ENCODE results near the gene PLEKHA1. TPM values are rescaled to one million over a fixed set of nuclear protein-coding genes. Genes with fewer than 3 reads are reported as not detected.

The PLEKHA1 gene
- total RNA-seq, 2 experiments from 2014 or later: 8.8 to 11.3 TPM

DNA sequence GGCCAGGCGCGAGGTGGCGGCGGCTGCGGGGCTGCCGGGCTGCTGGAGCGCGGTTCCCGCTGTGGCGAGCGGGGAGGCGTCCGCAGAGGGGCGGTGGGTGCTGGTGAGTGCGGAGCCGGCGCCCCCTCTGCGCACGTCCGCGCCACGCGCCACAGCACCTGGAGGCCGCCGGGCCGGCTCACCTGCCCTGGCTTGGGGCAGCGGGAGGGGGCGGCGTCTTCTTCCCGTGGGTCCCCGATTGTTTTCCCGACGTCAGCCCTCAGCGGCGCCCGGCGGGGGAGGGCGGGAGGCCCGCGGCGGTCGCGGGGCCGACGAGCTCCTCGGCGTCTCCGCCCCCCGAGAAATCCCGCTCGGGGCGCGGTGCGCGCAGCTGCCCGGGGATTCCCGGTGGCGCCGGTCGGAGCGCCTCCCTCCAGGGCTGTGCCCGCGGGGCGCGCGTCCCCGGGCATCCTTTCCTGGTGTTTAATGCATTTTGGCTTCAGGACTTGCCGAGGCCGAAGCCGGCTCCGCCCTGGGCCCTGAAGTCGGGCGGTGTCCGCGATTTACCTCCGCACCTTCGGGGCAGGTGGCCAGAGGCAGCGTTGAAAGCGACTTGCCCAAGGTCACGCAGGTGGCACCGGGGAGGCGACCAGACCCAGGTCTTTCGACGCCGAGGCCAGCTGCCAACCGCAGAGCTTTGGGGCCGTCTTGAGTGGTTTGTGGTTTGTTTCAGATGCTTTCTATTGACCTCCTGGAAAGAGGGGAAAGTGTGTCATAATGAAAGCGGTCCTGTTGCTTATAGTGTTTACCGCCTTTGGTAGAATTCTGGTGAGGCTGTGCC, 561 bp downstream of the PLEKHA1 start:
- peaks cover 36% of the 10 kb centered on the region for H3K27me3 Mint-ChIP-seq
- peak; percentile 53 for DNase-seq
- POLR2A ChIA-PET: no interaction called here
- H3K4me1 Mint-ChIP-seq: peaks cover 35% of the 10 kb centered on the region
- H3K27ac Mint-ChIP-seq: peak overlapping the region; percentile 86
- H3K4me3 Mint-ChIP-seq: peak overlapping the region; percentile 87
- H3K9me3 Mint-ChIP-seq: no peaks in the 10 kb centered on the region
- CTCF ChIA-PET: interaction anchor here (1.0 to 1.9 kb wide), 2 partner anchors 15 to 25 kb away, joined by 3 to 5 read pairs; no protein-coding TSS in a partner anchor
- H3K36me3 Mint-ChIP-seq (ENCODE audit: low read depth): peaks cover 4% of the 10 kb centered on the region

DNA sequence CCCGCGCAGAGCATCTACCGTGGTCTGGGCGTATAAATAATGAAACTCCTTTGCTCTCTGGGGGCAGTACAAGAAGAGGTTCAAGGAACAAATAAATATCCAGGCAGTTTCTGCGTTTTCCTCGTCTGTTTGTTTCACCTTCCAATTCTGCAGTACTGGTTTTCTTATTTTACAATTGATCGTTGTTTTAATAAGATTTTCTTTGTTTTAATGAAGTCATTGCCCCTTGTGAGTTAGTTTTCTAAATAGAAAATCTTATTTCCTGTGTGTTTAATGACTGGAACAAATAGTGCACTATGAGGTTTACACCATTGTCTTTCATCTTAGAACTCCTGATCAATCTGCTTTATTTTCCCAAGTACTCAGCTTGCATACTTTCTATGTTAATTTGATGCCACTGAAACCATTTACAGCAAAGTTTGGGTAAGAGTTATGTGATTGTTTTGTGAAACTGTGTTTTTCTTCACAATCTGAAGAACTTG, 1.2 kb downstream of the PLEKHA1 start:
- ChIA-PET CTCF (no interaction called here), POLR2A (no interaction called here)
- H3K27ac Mint-ChIP-seq: peak overlapping the region; percentile 86
- H3K27me3 Mint-ChIP-seq: peaks cover 32% of the 10 kb centered on the region
- DNase-seq: no peak
- no peaks in the 10 kb centered on the region for H3K9me3 Mint-ChIP-seq
- peak overlapping the region; percentile 87 for H3K4me3 Mint-ChIP-seq
- H3K4me1 Mint-ChIP-seq: peaks cover 35% of the 10 kb centered on the region
- H3K36me3 Mint-ChIP-seq (ENCODE audit: low read depth): peaks cover 8% of the 10 kb centered on the region

DNA sequence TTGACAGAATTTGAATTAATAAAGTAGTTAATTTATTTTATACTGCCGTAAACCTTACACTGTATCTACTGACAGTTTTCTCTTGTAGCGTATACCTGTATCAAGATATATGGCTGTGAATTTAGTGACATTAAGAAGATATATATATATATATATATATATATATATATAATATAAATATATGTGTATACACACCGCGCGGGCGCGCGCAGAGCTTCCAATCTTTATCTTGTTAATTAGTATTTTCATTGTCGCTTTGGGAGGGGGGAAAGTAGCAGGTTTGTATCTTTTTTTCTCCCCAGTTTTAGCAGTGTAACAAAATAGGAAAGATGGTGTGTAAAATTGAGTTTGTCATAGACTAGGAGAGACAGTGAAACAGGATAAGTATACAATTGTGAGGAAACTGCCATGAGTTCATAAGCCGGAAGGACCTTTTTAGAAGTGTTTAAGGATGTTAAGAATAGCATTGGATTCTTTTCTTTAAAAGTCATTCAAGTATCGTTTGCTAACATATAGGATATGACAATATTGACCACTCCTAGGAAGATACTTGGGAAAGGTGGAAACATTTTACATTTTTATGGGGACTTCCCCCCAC, 2.0 kb downstream of the PLEKHA1 start:
- no peak overlapping the region for H3K4me3 Mint-ChIP-seq
- H3K4me1 Mint-ChIP-seq: peaks cover 35% of the 10 kb centered on the region
- CTCF ChIA-PET: no interaction called here
- peaks cover 2% of the 10 kb centered on the region for H3K9me3 Mint-ChIP-seq
- H3K36me3 Mint-ChIP-seq (ENCODE audit: low read depth): peaks cover 8% of the 10 kb centered on the region
- peaks cover 26% of the 10 kb centered on the region for H3K27me3 Mint-ChIP-seq
- POLR2A ChIA-PET: no interaction called here
- DNase-seq: no peak
- no peak overlapping the region for H3K27ac Mint-ChIP-seq

DNA sequence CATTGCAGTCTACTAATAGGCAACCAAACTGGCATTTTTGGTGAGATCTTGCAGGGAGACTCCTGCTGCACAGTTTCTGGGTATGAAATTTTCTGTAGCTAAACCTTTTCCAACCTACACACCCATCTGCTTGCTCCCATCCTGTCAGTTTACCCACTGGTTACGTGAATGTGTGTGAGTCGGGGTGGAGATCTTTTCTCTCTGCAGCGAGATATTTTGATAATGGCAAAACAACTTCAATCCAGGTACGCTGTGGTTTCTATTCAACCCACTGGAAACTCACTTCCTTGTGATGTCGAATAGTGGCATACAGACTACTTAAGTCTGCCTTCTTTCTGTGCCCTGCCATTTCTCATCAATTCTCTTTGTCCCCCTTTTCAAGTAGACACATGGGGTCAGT, 4.5 kb downstream of the PLEKHA1 start:
- POLR2A ChIA-PET: no interaction called here
- Mint-ChIP-seq H3K4me1 (peaks cover 28% of the 10 kb centered on the region), H3K36me3 (ENCODE audit: low read depth) (peaks cover 10% of the 10 kb centered on the region), H3K9me3 (peaks cover 2% of the 10 kb centered on the region), H3K4me3 (no peak overlapping the region), H3K27ac (no peak overlapping the region), H3K27me3 (peaks cover 9% of the 10 kb centered on the region)
- CTCF ChIA-PET: interaction anchor here (1.1 kb wide), 1 partner anchor 87 kb away, joined by 3 read pairs; no protein-coding TSS in a partner anchor
- DNase-seq: no peak

DNA sequence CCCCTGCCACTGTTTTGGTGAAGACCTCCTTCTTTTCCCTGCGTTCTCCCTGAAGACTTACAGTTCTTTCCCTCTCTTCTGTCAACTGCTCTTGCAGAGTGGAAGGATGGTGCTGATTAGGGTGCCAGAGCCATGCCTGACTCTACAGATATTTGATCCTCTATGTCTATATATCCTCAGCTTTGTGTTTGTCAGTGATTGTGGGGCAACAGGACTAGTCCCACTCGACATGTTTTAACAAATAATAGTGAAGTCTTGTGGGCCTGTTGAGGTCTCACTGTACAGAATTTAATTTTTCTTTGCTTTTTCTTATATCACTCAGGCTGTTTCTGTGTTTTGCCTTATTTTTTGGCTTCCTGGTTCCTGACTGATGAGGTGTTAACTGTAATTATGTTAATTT, 5.0 kb downstream of the PLEKHA1 start:
- Mint-ChIP-seq H3K4me3 (no peak overlapping the region), H3K36me3 (ENCODE audit: low read depth) (peaks cover 10% of the 10 kb centered on the region), H3K27me3 (peaks cover 8% of the 10 kb centered on the region), H3K27ac (no peak overlapping the region), H3K9me3 (peaks cover 2% of the 10 kb centered on the region), H3K4me1 (peaks cover 25% of the 10 kb centered on the region)
- no peak for DNase-seq
- ChIA-PET POLR2A (no interaction called here), CTCF (interaction anchor here (1.1 kb wide), 1 partner anchor 88 kb away, joined by 3 read pairs; no protein-coding TSS in a partner anchor)

DNA sequence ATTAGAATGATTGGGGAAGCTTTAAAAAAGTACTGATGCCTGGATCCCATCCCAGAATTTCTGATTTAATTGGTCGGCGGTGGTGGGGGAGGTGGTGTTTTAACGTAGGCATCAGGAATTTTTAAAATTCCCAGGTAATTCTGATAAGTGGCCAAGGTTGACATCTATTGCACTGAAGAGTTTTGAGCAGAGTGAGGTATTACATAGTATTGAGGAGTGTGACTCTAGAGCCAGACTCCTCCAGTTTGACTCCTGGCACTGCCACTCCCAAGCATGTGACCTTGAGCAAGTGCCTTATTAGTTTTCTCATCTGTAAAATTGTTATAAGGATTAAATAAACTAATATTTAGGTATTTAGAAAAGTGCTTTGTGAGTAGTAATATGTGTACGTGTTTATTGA, 6.2 kb downstream of the PLEKHA1 start:
- H3K9me3 Mint-ChIP-seq: peaks cover 2% of the 10 kb centered on the region
- H3K4me3 Mint-ChIP-seq: no peak overlapping the region
- CTCF ChIA-PET: no interaction called here
- peaks cover 3% of the 10 kb centered on the region for H3K27me3 Mint-ChIP-seq
- H3K27ac Mint-ChIP-seq: no peak overlapping the region
- peaks cover 10% of the 10 kb centered on the region for H3K36me3 Mint-ChIP-seq (ENCODE audit: low read depth)
- DNase-seq: no peak
- POLR2A ChIA-PET: no interaction called here
- peaks cover 22% of the 10 kb centered on the region for H3K4me1 Mint-ChIP-seq

DNA sequence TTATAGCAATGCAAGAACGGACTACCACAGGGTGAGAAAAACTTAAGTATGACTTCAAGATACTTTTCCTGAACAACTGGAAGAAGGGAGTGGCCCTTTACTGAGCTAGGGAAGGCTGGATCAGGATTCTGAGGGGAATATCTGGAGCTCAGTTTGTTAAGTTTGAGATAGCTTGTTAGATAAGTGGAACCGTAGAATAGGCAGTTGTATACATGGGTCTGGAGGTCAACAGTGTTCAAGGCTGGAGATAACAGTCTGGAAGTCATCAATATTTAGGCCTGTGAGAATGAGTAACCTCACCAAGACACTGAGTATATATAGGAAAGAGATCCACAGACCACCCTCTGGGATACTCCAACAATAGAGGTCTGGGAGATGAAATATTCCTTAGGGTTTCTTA, 7.2 kb downstream of the PLEKHA1 start:
- CTCF ChIA-PET: interaction anchor here (0.6 to 1.4 kb wide), 2 partner anchors 15 to 171 kb away, joined by 3 read pairs; no protein-coding TSS in a partner anchor
- no peak overlapping the region for H3K27ac Mint-ChIP-seq
- peaks cover 3% of the 10 kb centered on the region for H3K27me3 Mint-ChIP-seq
- peaks cover 17% of the 10 kb centered on the region for H3K4me1 Mint-ChIP-seq
- POLR2A ChIA-PET: no interaction called here
- peaks cover 2% of the 10 kb centered on the region for H3K9me3 Mint-ChIP-seq
- no peak for DNase-seq
- H3K4me3 Mint-ChIP-seq: no peak overlapping the region
- H3K36me3 Mint-ChIP-seq (ENCODE audit: low read depth): peaks cover 10% of the 10 kb centered on the region

DNA sequence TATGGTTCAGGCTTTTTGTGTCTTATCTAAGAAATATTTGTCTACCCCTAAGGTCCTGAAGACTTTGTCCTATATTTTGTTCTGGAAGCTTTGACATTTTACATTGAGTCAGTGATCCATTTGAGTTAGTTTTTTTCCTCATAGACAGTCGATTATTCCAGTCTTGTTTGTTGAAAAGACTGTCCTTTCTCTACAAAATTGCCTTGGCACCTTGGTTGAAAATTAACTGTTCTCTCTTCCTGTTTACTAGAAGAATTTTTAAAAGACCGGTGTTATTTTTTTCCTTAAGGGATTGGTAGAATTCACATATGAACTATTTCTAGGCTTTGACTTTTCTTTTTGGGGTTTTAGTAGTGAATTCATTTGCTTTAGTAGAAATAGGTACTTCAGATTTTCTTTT, 12.0 kb downstream of the PLEKHA1 start:
- H3K27me3 Mint-ChIP-seq: peaks cover 3% of the 10 kb centered on the region
- DNase-seq: no peak
- H3K4me1 Mint-ChIP-seq: peaks cover 10% of the 10 kb centered on the region
- no peak overlapping the region for H3K27ac Mint-ChIP-seq
- H3K36me3 Mint-ChIP-seq (ENCODE audit: low read depth): peaks cover 10% of the 10 kb centered on the region
- peaks cover 4% of the 10 kb centered on the region for H3K9me3 Mint-ChIP-seq
- no peak overlapping the region for H3K4me3 Mint-ChIP-seq
- ChIA-PET CTCF (no interaction called here), POLR2A (no interaction called here)

DNA sequence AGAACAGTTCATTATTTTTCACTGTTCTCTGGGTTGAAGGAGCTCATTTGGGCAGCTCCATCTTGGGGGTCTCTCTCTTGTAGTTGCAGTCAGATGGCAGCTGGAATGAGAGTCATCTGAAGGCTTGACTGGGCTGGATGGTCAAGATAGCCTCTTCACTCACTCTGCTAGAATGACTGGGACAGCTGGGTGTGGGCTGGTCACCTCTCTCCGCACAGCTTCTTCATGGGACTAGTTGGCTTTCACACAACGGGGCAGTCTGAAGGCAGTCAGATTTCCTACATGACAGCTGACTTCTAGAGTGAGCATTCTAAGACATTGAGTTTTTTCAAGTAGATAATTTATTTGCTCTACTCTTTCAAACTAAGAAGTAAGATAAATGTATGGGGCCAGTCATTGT, 13.1 kb downstream of the PLEKHA1 start:
- Mint-ChIP-seq H3K4me1 (peaks cover 10% of the 10 kb centered on the region), H3K9me3 (peaks cover 4% of the 10 kb centered on the region), H3K36me3 (ENCODE audit: low read depth) (peaks cover 14% of the 10 kb centered on the region), H3K27me3 (peaks cover 3% of the 10 kb centered on the region), H3K27ac (no peak overlapping the region), H3K4me3 (no peak overlapping the region)
- POLR2A ChIA-PET: no interaction called here
- CTCF ChIA-PET: no interaction called here
- no peak for DNase-seq

DNA sequence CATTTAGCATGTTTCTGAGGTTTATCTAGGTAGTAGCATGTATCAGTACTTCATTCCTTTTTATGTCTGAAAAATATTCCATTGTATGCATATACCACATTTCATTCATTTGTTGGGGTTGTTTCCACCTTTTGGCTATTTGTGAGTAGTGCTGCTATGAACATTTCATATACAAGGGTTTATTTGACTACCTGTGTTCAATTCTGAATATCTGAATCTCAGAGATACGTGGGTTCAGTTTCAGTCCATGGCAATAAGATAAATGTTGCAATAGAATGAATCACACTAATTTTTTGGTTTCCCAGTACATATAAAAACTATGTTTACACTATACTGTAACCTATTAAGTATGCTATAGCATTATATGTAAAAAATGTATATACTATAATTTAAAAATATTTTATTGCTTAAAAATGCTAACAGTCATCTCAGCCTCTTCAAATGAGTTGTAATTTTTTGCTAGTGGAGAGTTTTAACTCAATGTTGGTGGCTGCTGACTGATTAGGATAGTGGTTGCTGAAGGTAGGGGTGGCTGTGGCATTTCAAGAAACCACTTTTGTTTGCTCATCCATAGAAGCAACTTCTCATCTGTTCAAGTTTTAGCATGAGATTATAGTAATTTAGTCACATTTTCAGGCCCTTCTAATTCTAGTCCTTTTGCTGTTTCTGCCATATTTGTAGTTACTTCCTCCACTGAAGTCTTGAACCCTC, 13.9 kb downstream of the PLEKHA1 start:
- no peak overlapping the region for H3K27ac Mint-ChIP-seq
- H3K4me3 Mint-ChIP-seq: no peak overlapping the region
- peaks cover 3% of the 10 kb centered on the region for H3K27me3 Mint-ChIP-seq

DNA sequence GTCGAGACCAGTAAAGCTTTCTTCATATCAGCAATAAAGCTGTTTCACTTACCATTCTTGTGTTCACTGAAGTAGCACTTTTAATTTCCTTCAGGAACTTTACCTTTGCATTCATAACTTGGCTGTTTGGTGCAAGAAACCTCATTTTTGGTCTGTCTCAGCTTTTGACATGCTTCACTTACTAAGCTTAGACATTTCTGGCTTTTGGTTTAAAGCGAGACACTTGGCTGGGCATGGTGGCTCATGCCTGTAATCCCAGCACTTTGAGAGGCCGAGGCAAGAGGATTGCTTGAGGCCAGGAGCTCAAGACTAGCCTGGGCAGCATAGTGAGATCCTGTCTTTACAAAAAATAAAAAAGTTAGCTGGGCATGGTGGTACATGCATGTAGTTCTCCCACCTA, 15.8 kb downstream of the PLEKHA1 start:
- peaks cover 10% of the 10 kb centered on the region for H3K4me1 Mint-ChIP-seq
- H3K4me3 Mint-ChIP-seq: no peak overlapping the region
- H3K36me3 Mint-ChIP-seq (ENCODE audit: low read depth): peaks cover 20% of the 10 kb centered on the region
- peaks cover 3% of the 10 kb centered on the region for H3K27me3 Mint-ChIP-seq
- ChIA-PET CTCF (interaction anchor here (0.9 to 1.6 kb wide), 2 partner anchors 35 to 44 kb away, joined by 3 read pairs; no protein-coding TSS in a partner anchor), POLR2A (no interaction called here)
- H3K9me3 Mint-ChIP-seq: peaks cover 4% of the 10 kb centered on the region
- DNase-seq: no peak
- H3K27ac Mint-ChIP-seq: no peak overlapping the region

More for the DNA sequence above, 13.9 kb downstream of the PLEKHA1 start:
- Mint-ChIP-seq H3K4me1 (peaks cover 10% of the 10 kb centered on the region), H3K36me3 (ENCODE audit: low read depth) (peaks cover 16% of the 10 kb centered on the region), H3K9me3 (peaks cover 4% of the 10 kb centered on the region)
- DNase-seq: no peak
- ChIA-PET POLR2A (no interaction called here), CTCF (no interaction called here)

DNA sequence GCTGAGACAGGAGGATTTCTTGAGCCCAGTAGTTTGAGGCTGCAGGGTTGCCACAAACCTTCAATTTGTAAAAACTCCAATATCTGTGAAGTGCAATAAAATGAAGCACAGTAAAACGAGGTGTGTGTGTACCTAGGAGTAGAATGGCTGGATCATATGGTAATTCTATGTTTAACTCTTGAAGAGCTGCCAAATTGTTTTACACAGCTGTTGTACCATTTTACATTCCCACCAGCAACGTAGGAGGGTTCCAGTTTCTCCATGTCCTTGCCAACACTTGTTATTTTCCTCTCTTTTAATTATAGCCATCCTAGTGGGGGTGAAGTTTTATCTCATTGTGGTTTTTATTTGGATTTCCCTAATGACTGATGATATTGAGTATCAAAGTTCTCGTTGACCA, 16.2 kb downstream of the PLEKHA1 start:
- DNase-seq: no peak
- H3K4me1 Mint-ChIP-seq: peaks cover 10% of the 10 kb centered on the region
- no peak overlapping the region for H3K27ac Mint-ChIP-seq
- H3K4me3 Mint-ChIP-seq: no peak overlapping the region
- ChIA-PET POLR2A (no interaction called here), CTCF (interaction anchor here (1.6 kb wide), 1 partner anchor 44 kb away, joined by 3 read pairs; no protein-coding TSS in a partner anchor)
- H3K27me3 Mint-ChIP-seq: peaks cover 3% of the 10 kb centered on the region
- H3K9me3 Mint-ChIP-seq: peaks cover 4% of the 10 kb centered on the region
- peaks cover 22% of the 10 kb centered on the region for H3K36me3 Mint-ChIP-seq (ENCODE audit: low read depth)

DNA sequence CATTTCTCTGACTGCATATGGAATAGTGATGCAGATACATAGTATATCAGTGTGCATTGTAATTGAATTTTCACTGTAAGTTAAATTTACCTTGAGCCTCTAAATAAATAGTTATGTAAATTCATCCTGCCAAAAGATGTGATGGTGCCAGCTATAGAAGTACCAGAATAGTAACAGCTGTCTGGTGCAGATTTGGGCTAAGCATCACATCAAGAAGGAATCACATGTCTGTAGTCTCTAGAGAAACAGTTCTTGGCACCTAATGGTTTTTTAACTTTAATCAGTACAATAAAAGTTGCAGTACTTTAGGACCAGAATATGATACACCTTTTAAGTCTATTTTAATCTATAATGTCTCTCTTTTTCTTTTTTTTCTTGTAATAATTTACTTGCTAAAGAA, 17.4 kb downstream of the PLEKHA1 start:
- H3K27me3 Mint-ChIP-seq: no peaks in the 10 kb centered on the region
- H3K27ac Mint-ChIP-seq: no peak overlapping the region
- peaks cover 8% of the 10 kb centered on the region for H3K4me1 Mint-ChIP-seq
- no peak for DNase-seq
- H3K9me3 Mint-ChIP-seq: peaks cover 4% of the 10 kb centered on the region
- H3K36me3 Mint-ChIP-seq (ENCODE audit: low read depth): peaks cover 26% of the 10 kb centered on the region
- ChIA-PET CTCF (no interaction called here), POLR2A (no interaction called here)
- H3K4me3 Mint-ChIP-seq: no peak overlapping the region

Data from activated CD4-positive, alpha-beta T cell treated with anti-CD3 and anti-CD28 coated beads, Interleukin-2, amount 10 ng/mL, durations not matched to agents 7 days and 5 days (primary cell).